Hematopoietic multipotent progenitor cell treated with erythropoietin and hydrocortisone succinate and interleukin-3 and kit ligand, for 4 days (in vitro differentiated cells): Measurements from ENCODE around the gene NYNRIN.

Experiments used
- DNase-seq: peaks from one replicate; pipeline ENCODE4 v3.0.0-alpha.2; 2015

NYNRIN gene

DNA sequence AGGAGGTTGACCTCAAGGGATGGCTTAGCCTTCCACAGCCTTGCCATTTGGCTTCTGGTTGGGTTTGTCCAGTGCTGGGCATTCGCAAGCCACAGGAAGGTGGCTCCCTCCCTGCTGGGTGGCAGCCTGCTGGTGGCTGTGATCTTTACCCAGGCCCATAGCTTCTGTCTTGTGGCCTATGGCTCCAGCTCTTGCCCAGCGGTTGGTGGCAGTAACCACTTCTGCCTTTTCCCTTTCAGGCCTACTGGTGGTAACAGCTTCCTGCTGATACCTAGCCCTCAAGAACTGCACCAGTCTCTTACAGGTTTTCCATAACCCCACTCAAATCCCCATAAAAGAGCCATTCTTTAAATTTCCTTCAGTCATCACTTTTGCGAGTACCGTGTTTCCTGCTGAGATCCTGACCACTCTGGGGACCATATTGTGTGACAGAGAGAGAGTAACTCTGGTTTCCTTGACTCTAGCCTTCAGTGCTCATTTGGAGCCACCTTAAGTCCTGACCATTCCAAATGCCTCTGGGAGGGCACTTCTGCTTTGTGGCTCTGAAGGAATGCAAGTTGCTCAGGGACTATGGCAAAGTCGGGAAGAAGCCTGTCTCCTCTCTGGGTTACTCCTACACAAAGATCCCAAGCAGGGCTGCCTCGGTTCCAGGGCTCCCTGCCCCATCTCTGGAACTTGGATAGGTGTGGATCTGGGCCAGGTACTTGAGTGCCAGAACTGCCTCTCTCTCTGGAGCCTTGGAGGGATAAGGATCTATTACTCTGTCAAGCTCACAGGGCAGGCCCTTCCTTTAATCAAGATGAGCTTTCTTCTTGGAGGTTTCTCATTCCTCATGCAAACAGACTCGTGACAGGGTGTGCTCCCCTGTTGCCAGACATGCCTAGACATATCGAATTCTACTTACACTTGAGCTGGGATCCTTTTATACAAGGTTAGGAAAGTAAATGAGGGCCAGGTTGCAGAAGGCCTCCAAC, 2.9 kb upstream of the NYNRIN start:
- DNase-seq: peak; percentile 92

DNA sequence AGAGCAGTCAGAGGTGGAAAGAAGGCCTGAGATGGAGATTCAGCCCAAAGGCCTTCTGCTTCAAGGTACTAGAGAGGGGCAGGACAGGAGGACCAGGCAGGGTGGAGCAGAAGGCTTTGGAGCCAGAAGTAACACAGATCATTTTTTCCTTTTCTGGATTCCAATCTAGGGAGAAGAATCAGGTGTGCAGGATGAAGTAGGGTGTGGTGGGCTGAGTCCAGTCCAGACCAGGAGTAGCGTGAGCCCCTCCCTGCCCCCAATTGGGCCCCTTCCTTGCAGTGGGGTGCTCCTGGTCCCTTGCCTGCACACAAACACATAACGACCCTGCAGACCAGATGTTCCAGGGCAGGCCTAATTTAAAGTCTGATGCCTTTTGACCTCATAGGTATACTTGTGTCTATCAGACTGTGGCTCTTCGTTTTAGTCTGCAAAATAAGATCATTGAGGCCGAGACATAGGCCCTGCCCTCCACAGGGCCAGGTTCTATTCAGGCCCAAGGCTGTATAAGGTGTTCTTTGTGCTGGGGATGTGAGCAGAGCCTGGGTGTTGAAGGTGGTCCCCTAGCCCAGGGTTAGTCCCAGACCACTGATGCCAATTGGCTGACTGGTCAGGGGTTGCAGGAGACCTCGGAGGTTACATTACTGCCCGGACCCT, 1.0 kb upstream of the NYNRIN start:
- no peak for DNase-seq

DNA sequence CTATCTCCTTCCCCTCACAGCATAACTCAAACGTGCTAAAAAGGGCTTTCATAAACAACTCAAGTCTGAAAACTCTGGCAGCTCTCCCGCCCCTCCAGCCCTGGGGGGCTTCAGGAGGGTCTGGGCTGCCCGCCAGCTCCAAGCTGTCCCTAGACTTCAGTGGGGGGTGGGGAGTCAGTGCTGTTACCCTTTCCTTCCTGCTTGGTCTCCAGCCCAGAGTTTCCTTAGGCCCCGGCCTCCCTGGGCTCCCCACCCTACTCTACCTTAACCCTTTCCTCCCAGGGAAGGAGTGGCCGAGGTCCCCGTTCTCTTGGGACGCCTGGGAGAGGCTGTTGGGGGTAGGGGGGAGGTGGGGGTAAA, 530 bp upstream of the NYNRIN start:
- peak; percentile 49 for DNase-seq

DNA sequence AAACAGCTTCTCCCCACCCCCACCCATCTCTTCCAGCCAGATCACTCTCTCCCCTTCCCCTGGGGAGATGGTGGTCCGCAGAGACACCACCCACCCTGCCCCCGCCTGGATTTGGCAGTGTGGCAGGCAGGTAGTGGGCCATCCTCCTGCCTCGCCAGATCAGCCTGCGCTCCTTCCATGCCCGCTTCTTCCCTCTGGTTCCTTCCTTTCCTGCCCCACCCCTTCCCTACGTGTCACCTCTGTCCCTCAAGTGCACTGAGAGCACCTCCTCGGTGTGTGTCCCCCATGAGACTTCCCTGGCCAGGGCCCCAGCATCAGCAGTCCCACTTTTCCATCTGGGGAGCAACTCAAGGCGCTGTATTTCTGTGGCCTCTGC, 632 bp downstream of the NYNRIN start:
- no peak for DNase-seq

DNA sequence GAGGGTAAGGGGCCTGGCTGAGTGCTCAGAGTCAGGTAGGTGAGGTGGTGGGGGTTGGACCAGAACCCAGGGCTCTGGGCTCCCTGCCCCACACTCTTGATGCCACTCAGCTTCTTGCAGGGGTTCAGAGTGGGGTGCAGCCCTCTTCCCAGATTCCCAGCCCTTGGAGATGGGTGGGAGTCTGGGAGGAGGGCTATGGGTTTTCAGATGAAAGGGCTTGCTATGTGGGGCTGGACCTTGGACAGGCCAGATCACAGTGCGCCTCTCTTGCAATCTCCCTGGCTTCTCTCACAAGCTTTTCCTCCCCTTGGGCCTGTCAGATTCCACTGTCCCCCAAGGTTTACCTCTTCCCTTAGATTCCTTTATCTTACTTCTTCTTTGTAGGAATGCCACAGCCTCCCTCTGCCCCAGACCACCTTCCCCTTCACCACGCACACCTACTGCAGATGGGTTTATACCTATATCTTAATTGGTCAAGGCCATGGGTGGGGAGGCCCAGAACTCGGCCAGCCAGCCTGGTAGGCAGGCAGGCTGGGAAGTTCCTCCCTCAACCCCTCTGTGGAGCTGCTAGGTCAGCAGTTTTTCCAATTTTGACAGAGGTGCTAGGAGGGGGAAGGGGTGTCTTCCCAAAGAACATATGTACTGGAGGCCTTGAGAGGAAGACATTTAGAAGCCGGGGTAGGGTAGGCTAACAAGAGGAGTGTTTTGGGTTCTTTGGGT, 1.4 kb downstream of the NYNRIN start:
- no peak for DNase-seq

DNA sequence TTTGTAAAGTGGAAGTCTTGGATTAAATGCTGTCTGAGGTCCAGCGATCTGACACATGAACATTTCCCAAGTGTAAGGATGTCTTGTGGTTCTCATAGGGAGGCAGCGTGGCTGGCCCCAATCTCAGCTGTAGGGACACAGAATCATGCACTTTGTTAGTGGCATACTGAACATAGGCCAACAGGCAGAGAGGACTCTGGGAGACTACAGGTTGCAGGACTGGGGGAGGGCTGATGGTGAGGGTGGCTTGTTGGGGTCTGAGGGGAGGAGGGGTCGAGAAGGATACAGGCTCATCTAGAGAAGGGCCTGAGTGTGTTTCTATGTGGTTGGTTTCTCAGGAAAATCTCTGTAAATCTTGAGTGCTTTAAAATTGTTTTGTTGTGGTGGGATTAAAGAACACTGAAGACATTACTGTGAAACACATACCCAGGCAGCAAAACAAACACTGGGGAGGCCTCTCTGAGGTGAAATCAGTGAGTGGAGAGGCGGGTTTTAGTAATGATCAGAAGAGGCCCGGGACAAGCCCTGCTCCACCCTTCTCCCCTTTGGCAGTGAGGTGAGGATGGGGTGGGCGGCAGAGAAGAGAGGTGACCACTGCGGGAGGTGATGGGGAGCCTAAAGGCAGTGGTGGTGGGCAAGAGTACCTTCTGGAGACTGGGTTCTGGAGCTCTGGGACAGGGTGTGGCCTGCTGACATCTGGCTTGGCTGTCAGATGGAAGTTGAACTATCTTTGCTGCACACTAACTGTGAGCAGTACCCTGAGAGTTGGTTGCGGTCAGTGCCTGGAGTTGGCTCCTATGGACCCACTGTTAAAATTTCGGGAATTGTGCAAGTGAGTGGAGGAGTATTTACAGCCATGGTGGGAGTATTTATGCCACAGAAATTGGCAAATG, 3.3 kb downstream of the NYNRIN start:
- DNase-seq: no peak

DNA sequence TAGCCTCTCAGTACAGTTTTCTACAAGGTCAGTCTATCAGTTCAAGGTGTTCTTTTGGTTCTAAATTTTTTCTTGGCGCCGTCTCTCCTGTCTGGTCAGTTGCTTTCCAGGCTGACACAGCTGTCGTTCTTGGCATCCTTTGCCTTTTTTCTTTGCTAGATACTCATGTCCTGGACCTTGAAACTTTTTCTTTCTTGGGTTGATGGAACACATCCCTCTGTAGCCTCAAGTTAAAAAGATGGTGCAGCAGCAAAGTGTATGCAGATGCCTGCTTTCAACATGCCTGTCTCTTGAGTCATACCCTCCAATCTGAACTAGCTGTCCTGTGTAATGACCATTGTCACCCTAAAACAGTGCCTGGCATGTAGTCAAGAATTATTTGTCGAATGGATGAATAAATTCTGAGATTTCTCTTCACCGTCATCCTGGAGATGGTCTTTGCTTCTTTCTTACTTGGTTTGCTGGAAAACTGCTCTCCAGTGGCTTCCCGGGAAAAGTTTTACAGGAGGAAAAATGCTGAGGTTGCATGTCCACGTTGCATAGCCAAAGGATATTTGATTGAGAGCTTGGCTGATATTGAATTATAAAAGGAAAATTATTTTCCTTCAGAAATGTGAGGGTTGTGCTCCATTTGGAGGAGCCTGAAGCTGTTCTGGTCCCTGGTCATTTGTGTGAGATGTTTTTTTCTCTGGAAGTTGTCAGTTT, 4.6 kb downstream of the NYNRIN start:
- no peak for DNase-seq

DNA sequence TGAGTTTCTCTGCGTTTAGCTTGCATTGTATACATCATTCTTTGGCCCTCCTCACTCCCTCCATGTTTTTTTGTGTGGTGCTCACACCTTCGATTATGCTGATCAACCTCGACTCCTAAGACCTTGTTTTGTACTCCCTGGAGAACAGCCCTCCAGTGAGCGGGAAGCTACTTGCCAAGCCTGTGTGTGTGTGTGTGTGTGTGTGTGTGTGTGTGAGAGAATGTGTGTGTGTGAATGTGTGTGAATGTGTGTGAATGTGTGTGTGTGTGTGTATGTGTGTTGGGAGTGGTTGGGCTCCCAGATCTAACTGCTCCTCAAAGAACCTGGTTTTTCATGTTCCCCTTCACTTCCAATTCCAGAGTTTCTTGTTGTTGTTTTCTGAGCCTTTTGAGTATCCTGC, 6.0 kb downstream of the NYNRIN start:
- no peak for DNase-seq

DNA sequence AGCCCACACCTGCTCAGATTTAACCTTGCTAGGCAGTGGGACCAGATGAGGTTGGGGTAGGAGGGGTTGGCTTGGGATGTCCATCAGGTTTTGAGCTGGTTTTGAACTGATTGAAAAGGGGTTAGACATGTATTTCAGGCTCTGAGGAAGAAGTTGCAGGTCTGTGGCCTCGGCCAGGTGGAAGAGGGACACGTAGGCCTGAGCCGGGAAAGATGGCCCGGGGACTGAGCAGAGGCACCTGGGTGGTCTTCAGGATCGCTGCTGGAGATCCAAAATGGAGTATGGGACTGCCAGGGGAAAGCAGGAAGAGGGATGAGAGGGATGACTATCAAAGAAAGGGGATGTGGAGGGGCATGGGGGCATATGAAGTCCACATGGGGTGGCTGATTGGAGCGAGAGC, 7.6 kb downstream of the NYNRIN start:
- DNase-seq: no peak

DNA sequence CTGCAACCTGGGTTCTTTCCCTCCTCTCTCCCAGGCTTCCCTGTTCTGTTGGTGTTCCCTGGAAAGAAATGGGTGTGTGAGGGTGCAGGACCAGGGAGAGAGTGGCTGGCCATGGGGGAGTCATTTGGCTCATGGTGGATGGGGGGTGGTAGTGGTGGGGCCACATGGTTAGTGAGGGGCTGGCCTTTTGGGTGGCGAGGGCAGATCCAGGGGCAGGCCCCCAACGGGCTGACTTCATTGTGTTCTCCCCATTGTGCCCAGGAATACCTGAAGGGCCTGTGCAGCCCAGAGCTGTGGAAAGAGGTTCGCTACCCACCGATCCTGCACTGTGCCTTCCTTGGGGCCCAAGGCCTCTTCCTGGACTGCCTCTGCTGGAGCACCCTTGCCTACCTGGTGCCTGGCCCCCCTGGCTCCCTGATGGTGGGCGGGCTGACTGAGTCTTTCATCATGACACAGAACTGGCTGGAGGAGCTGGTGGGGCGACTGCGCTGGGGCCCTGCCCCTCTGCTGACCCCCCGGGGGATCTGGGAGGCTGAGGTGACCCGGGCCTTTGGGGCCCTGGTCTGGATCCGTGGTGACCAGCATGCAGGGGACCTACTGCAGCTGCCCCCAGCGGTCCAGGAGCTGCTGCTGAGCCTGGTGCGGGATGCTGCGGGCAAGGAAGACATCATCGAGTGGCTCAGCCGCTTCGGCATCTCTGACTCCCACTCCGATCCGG, 9.0 kb downstream of the NYNRIN start:
- no peak for DNase-seq

DNA sequence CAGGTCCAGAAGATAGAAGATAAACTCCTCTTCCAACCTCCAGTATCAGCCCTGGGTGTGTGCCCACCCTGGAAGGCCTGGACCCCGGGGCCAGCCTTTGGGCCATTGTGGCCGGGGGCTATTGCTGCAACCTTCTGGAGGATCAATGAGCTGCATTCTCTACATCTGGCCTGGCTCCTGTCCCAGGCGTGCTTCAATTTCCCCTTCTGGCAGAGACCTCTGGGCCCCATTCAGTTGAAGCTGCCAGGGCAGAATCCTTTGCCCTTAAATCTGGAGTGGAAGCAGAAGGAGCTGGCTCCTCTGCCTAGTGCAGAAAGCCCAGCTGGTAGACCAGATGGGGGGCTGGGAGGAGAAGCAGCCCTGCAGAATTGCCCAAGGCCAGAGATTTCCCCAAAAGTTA, 10.0 kb downstream of the NYNRIN start:
- DNase-seq: no peak

DNA sequence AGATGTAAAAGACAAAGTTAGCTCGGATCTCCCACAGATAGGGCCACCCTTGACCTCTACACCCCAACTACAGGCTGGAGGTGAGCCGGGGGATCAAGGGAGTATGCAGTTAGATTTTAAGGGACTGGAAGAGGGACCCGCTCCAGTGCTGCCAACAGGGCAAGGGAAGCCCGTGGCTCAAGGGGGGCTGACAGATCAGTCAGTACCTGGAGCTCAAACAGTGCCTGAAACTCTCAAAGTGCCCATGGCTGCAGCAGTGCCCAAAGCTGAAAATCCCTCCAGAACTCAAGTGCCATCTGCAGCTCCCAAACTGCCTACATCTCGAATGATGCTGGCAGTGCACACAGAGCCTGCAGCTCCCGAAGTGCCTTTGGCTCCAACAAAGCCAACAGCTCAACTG, 10.4 kb downstream of the NYNRIN start:
- no peak for DNase-seq

DNA sequence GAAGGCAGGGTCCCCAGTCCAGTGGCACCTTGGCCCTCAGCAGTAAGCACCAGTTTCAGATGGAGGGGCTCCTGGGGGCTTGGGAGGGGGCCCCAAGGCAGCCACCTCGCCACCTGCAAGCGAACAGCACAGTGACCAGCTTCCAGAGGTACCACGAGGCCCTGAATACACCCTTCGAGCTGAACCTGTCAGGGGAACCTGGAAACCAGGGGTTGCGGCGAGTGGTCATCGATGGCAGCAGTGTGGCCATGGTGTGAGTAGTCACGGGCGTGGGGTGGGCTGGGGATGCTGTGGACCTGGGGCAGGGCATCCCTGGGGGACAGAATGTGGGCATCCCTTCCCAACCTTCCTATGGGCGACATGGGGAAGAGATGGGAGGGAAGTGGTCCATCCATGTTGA, 11.2 kb downstream of the NYNRIN start:
- DNase-seq: no peak

DNA sequence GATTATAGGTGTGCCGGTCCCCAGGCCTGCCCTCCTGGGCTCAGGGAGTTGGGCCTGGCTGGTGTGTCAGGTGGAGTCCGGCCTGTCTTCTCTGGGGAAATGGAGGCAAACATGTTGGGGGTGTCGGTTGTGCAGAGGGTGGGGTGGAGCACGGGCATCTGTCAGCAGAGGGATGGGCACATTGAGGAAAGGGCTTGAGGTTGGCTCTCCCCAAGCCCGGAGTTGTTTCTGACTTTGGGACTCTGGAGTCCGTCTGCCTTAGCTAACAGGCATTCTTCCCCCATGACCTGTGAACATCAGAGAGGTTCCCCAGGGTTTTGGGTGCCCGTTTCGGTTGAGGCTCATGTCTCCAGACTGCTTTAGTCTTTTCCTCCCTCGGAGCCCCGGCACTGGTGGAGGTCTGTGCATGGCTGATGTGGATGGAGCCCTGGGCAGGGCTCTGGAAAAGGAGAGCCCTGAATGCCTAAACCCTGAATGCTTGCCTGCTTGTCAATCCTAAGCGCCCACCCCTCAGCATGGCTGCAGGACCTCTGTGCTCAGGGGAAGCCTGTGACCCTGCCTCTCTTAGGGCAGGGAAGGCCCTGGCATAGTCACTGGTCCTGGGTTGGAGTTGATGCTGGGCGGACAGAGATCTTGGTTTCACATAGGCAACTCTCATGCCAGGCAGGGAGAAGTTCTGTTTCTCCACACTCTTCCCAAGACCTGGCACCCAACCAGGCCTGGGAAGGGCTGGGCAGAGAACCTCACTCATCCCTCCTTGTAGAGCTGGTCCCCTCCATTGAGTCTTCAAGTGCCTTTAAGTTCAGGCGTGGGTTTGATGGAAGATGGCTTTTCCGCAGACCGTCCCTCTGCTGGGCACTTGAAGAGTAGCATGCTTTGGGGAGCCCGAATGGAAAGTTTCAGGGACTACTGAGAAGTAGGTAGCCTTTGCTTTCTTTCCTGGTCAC, 12.9 kb downstream of the NYNRIN start:
- DNase-seq: peak; percentile 84

DNA sequence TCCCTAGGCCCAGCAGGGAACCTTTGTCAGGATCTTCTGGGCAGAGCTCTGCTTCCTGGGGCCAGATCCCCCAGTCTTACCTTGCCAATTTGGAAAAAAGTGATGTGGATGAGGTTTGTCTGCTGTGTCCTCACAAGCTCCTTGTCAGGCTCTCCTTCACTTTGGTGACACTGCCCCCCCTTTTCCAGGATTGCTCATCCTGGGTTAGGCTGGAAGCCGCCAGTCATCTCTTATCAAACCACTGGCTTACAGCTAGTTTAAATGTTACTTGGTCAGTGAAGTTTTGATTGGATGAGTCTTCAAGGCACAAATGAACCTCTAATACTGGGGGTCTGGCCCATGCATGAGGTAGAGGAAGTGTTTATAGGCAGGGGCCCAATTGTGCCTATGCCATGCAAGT, 15.3 kb downstream of the NYNRIN start:
- no peak for DNase-seq

DNA sequence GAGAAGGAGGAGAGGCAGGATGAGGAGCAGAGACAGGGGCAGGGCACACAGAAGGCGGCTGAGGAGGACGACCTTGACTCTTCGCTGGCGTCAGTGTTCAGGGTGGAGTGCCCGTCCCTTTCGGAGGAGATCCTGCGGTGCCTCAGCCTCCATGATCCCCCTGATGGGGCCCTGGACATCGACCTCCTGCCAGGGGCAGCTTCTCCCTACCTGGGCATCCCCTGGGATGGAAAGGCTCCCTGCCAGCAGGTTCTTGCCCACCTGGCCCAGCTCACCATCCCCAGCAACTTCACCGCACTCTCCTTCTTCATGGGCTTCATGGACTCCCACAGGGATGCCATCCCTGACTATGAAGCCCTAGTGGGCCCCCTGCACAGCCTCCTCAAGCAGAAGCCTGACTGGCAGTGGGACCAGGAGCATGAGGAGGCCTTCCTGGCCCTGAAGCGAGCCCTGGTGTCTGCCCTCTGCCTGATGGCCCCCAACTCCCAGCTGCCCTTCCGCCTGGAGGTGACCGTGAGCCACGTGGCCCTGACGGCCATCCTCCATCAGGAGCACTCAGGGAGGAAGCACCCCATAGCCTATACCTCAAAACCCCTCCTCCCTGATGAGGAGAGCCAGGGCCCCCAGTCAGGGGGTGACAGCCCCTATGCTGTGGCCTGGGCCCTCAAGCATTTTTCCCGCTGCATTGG, 16.1 kb downstream of the NYNRIN start:
- DNase-seq: no peak

DNA sequence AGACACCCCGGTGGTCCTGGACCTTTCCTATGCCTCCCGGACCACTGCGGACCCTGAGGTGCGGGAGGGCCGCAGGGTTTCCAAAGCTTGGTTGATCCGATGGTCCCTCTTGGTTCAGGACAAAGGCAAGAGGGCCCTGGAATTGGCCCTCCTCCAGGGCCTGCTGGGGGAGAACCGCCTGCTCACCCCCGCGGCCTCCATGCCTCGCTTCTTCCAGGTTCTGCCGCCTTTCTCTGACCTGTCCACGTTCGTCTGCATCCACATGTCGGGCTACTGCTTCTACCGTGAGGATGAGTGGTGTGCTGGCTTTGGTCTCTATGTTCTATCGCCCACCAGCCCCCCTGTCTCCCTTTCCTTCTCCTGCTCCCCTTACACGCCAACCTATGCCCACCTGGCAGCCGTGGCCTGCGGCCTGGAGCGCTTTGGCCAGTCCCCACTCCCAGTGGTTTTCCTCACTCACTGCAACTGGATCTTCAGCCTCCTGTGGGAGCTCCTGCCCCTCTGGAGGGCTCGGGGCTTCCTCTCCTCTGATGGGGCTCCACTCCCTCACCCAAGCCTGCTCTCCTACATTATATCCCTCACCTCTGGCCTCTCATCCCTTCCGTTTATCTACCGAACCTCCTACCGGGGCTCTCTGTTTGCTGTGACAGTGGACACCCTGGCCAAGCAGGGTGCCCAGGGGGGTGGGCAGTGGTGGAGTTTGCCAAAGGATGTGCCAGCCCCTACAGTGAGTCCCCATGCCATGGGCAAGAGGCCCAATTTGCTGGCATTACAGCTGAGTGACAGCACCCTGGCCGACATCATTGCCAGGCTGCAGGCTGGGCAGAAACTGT, 16.8 kb downstream of the NYNRIN start:
- DNase-seq: no peak

DNA sequence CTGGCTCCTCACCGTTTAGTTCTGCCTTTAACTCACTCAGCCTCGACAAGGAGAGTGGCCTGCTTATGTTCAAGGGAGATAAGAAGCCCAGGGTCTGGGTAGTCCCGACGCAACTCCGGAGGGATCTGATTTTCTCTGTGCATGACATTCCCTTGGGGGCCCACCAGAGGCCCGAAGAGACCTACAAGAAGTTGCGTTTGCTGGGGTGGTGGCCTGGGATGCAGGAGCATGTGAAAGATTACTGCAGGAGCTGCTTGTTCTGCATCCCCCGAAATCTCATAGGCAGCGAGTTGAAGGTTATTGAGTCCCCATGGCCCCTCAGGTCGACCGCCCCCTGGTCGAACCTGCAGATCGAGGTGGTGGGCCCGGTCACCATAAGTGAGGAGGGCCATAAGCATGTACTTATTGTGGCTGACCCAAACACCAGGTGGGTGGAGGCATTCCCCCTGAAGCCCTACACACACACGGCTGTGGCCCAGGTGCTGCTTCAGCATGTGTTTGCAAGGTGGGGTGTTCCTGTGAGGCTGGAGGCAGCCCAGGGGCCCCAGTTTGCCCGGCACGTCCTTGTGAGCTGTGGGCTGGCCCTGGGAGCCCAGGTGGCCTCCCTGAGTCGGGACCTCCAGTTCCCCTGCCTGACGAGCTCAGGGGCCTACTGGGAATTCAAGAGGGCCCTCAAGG, 17.6 kb downstream of the NYNRIN start:
- DNase-seq: no peak
